HepG2 (cell line): ENCODE data around the gene ZBTB45. TPM values are rescaled to one million over a fixed set of nuclear protein-coding genes. Genes with fewer than 3 reads are reported as not detected.

ENCODE experiments used
- CREBL2 ChIP-seq: sonication (generic); formaldehyde crosslinking; IDR thresholded peaks from 2 replicates; pipeline ENCODE4 v1.8.1; 2023; ENCODE audit warnings: missing genetic modification reagents, mild to moderate bottlenecking, borderline replicate concordance
- HIVEP1 ChIP-seq: sonication (generic); formaldehyde crosslinking; IDR thresholded peaks from 2 replicates; pipeline ENCODE4 v1.4.0; 2020; ENCODE audit warnings: mild to moderate bottlenecking, missing genetic modification reagents
- MED13 ChIP-seq: sonication (generic); formaldehyde crosslinking; IDR thresholded peaks from 2 replicates; pipeline ENCODE4 v1.5.0; 2020; ENCODE audit warnings: missing genetic modification reagents
- MTA1 ChIP-seq: sonication (generic); formaldehyde crosslinking; IDR thresholded peaks from 2 replicates; pipeline ENCODE4 v1.4.0; 2020; ENCODE audit warnings: missing genetic modification reagents, mild to moderate bottlenecking, borderline replicate concordance
- MTF1 ChIP-seq: sonication (generic); formaldehyde crosslinking; IDR thresholded peaks from 2 replicates; pipeline ENCODE4 v1.5.0; 2020; ENCODE audit warnings: missing genetic modification reagents
- MXD3 ChIP-seq: IDR thresholded peaks from 2 replicates; pipeline ENCODE4 v1.6.1; 2016; ENCODE audit warnings: mild to moderate bottlenecking, missing biosample characterization, missing genetic modification reagents
- NFAT5 ChIP-seq: sonication (generic); formaldehyde crosslinking; IDR thresholded peaks from 2 replicates; pipeline ENCODE4 v1.4.0; 2020; ENCODE audit warnings: missing genetic modification reagents
- NFATC3 ChIP-seq: sonication (generic); formaldehyde crosslinking; IDR thresholded peaks from 2 replicates; pipeline ENCODE4 v1.5.1; 2020; ENCODE audit warnings: mild to moderate bottlenecking, missing genetic modification reagents
- NR3C1 ChIP-seq: sonication (generic); formaldehyde crosslinking; IDR thresholded peaks from 2 replicates; pipeline ENCODE4 v1.4.0; 2020; ENCODE audit warnings: missing genetic modification reagents
- ZMYM4 ChIP-seq: sonication (generic); formaldehyde crosslinking; IDR thresholded peaks from 2 replicates; pipeline ENCODE4 v1.8.1; 2023; ENCODE audit warnings: mild to moderate bottlenecking, missing genetic modification reagents
- ZNF274 ChIP-seq: sonication (generic); formaldehyde crosslinking; IDR thresholded peaks from 2 replicates; pipeline ENCODE4 v1.5.1; 2020; ENCODE audit warnings: mild to moderate bottlenecking, missing genetic modification reagents
- ZNF329 ChIP-seq: sonication (generic); formaldehyde crosslinking; IDR thresholded peaks from 2 replicates; pipeline ENCODE4 v1.9.0; 2021; ENCODE audit warnings: low read depth, mild to moderate bottlenecking, missing genetic modification reagents
- ZNF687 ChIP-seq: sonication (generic); formaldehyde crosslinking; IDR thresholded peaks from 2 replicates; pipeline ENCODE4 v1.5.1; 2020; ENCODE audit warnings: mild to moderate bottlenecking, missing genetic modification reagents, moderate library complexity
- polyA plus RNA-seq, 8 experiments: library from polyadenylated mRNA; depleted of rRNA in 3 of 8; stranded (reverse) in 7 of 8; unstranded in 1 of 8; fragments of >200 nt; fragmentation: Illumina TruSeq in 4 of 8; extraction: Trizol in 4 of 8; gene quantifications; 2 replicates each; pipeline versions ENCODE4 v1.2.1 to v1.2.3, GENCODE V29; 2011 to 2016; ENCODE audit warnings: low read depth in 4 of 8, missing spikeins in 1 of 8, mixed read lengths in 1 of 8; ENCODE audit not compliant: insufficient read depth in 1 of 8
- total RNA-seq, 5 experiments: library from RNA; depleted of rRNA; stranded (reverse); fragments of >200 nt; fragmentation: Illumina TruSeq; extraction: Trizol; gene quantifications; 2 replicates each; pipeline ENCODE4 v1.2.3, GENCODE V29; 2016; ENCODE audit warnings: low read depth in 1 of 5

The ZBTB45 gene
- total and polyA plus RNA-seq, 2 of the 13 experiments (the other 11 are each of a cell fraction or from before 2014, with no cell fraction given), result 3.0 to 3.7 TPM

- TF ChIP-seq NFAT5, result no peak
- TF ChIP-seq NFATC3 (CRISPR knock-in tag), result 0 out of 2 replicates have a peak, but pooled peaks have one; percentile 83
- TF ChIP-seq ZNF687 (CRISPR knock-in tag), result peak; percentile 90
- TF ChIP-seq MXD3 (CRISPR knock-in tag), result peak; percentile 63
- TF ChIP-seq ZNF274 (CRISPR knock-in tag), result peak; percentile 72; the same call in 1 of the 2 replicates
- no peak for TF ChIP-seq MED13 (CRISPR knock-in tag)
- peak; percentile 45; the same call in 1 of the 2 replicates for TF ChIP-seq ZMYM4 (CRISPR knock-in tag)
- peak; percentile 34; the same call in 1 of the 2 replicates for TF ChIP-seq MTA1
- 0 out of 2 replicates have a peak, but pooled peaks have one; percentile 34 for TF ChIP-seq MTF1 (CRISPR knock-in tag)
- peak; percentile 39; the same call in 1 of the 2 replicates for TF ChIP-seq HIVEP1 (CRISPR knock-in tag)
- TF ChIP-seq CREBL2 (CRISPR knock-in tag), result peak; percentile 21; the same call in 1 of the 2 replicates
- no peak for TF ChIP-seq NR3C1 (CRISPR knock-in tag)
- TF ChIP-seq ZNF329 (CRISPR knock-in tag), result 0 out of 2 replicates have a peak, but pooled peaks have one; percentile 47
Observed at GRCh38 chr19:58475714-58476497, 43.7 kb downstream of the ZBTB45 start, which contains the start of gene ZNF446 (continued).
